ENCODE measurements around the gene ACVR2A. TPM values are rescaled to one million over a fixed set of nuclear protein-coding genes. Genes with fewer than 3 reads are reported as not detected.

The ACVR2A gene
- polyA plus RNA-seq (2014; cell fraction: cytosol; rRNA removed) = 7.0 and 7.4 TPM in 2 replicates
- 11.7 and 22.1 TPM in 2 replicates for polyA plus RNA-seq (2014; cell fraction: nucleus; rRNA removed)

GRCh38 chr2:147844697-147845410 is at the start of gene ACVR2A:
Gene ACVR2A (plus strand): TSS chr2:147845029. CDS start chr2:147845153, 124 bp downstream.
- peak; percentile 36 for DNase-seq (ENCODE audit: low spot score)

- DNase-seq (ENCODE audit: low spot score) = no peak
These were observed 44.5 kb upstream of the ACVR2A start for GRCh38 chr2:147800316-147800715.

- no peak for DNase-seq (ENCODE audit: low spot score)
These were observed 38.0 kb upstream of the ACVR2A start for GRCh38 chr2:147806846-147807245.

GRCh38 chr2:147808520-147808919 is 36.3 kb upstream of the ACVR2A start:
- DNase-seq (ENCODE audit: low spot score) = peak; percentile 11

- DNase-seq (ENCODE audit: low spot score) = no peak
These were observed 33.7 kb upstream of the ACVR2A start for GRCh38 chr2:147810883-147811765.

- DNase-seq (ENCODE audit: low spot score) = no peak
These were observed 26.1 kb upstream of the ACVR2A start for GRCh38 chr2:147818741-147819140.

GRCh38 chr2:147824620-147825019 is 20.2 kb upstream of the ACVR2A start:
- no peak for DNase-seq (ENCODE audit: low spot score)

- no peak for DNase-seq (ENCODE audit: low spot score)
These were observed 18.3 kb upstream of the ACVR2A start for GRCh38 chr2:147826278-147827087.

- no peak for DNase-seq (ENCODE audit: low spot score)
These were observed 17.8 kb upstream of the ACVR2A start for GRCh38 chr2:147827088-147827375.

GRCh38 chr2:147829106-147829505 is 15.7 kb upstream of the ACVR2A start:
- no peak for DNase-seq (ENCODE audit: low spot score)

- no peak for DNase-seq (ENCODE audit: low spot score)
These were observed 8.7 kb upstream of the ACVR2A start for GRCh38 chr2:147836099-147836498.

GRCh38 chr2:147843391-147843863 is 1.4 kb upstream of the ACVR2A start:
- DNase-seq (ENCODE audit: low spot score) = no peak

- DNase-seq (ENCODE audit: low spot score) = peak; percentile 81
These were observed 749 bp upstream of the ACVR2A start for GRCh38 chr2:147843864-147844696.

- DNase-seq (ENCODE audit: low spot score) = peak; percentile 13
These were observed 662 bp downstream of the ACVR2A start for GRCh38 chr2:147845411-147845971.

GRCh38 chr2:147846412-147847081 is 1.7 kb downstream of the ACVR2A start:
- DNase-seq (ENCODE audit: low spot score) = no peak

- DNase-seq (ENCODE audit: low spot score) = no peak
These were observed 3.0 kb downstream of the ACVR2A start for GRCh38 chr2:147847746-147848391.

GRCh38 chr2:147850838-147851237 is 6.0 kb downstream of the ACVR2A start:
- no peak for DNase-seq (ENCODE audit: low spot score)

GRCh38 chr2:147851244-147851930 is 6.6 kb downstream of the ACVR2A start:
- DNase-seq (ENCODE audit: low spot score) = no peak

Data from SK-N-DZ (cell line).